ENCODE measurements around the gene PKN1.
A peak's percentile ranks its signal among the peaks of the same experiment; 100 is the strongest.

Gene PKN1

DNA sequence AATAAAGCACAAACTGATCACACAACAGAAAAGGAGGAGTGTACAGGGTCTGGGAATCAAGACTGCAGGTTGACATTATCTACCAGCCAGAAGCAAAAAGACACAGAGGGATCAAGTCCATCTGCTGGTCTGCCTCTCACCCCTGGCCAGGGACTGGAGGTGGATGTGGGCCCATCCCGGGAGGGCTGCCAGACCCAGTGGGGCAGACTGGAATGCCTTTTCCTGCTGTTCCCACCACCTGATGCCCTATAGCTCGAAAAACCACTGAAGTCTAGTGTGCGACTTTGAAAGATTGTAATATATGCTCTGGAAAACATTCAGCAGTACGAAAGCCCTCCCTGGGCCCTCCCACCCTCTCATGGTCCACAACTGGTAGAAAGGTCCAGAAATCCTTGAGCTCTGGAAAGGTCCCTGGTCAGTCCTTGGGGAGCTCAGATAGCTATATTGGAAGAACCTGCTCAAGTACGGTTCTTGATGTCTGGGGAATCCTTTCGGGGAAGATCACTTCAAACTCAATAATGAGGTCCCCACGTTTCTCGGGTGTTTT is 82.5 kb downstream of the PKN1 start:
- no peak for DNase-seq (ENCODE audit: low spot score)

DNA sequence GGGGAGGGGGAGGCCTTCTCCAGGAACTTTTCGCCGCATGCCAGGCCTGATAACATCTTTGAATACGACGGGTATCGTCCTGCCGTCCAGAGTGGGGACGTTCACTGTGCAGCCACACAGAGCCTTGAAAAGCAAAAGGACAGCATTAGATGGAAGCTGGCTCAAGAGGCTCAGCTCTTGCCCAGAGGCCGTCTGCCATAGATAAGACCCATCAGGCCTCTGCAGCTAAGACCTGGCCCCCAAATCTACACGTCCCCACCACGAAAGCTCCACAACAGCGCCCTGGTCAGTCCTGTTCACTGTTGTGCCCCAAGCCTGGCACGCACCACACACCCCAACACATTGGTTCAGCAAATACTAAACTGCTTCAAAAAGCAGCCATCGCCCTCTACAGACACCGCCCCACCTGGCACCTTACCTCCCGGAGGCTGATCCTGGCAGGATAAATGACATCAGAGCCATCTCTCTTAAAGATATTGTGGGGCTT is 83.0 kb downstream of the PKN1 start:
- no peak for DNase-seq (ENCODE audit: low spot score)

DNA sequence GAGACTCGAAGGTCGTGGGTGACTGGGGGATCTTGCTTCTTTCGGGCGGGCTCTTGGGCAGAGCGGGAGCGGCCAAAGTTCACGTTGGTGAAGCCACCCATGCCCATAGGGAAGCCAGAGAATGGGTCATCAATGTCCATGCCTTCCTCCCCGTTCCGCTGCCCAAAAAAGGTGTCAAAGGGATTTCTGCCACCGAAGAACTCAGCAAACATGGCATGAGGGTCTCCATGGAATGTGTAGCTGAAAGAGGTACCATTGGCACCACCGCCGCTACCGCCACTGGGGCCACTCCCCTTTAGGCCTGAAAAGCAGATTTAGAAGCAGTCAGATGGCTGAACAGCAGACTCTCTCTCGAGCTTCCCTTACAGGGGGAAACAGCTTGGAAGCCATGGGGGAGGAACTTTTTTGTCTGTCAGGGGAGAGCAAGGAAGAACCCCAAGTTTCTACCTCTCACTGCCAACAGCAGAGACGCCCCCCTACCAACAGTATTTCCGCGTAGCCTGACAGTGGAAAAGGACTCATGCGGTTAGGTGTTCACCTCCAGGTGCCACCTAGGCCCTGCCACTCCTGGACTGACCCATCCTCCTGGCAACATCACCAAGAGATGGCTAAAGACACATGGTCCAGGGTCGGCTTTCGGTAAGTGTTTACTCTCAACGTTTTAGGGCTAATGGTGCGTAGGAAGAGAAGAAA is 83.8 kb downstream of the PKN1 start:
- DNase-seq (ENCODE audit: low spot score): no peak

DNA sequence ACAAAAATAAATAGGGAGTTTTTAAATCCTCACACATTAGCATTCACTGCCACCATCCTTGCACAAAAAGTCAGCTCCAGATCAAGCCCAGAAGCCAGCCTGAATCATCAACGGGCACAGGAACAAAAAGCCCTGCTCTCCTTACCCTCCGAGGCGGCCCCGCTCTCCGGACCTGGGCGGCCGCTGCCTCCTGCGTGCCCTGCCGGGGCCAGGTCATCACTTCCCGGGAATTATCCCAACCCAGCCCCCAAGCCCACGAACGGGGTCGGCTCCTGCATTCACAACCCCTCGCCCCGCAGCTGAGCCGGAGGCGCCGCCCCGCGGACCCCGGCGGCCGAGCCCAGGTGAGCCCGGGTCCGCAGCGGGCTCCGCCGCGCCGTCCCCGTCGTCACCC is 84.3 kb downstream of the PKN1 start:
- DNase-seq (ENCODE audit: low spot score): no peak

DNA sequence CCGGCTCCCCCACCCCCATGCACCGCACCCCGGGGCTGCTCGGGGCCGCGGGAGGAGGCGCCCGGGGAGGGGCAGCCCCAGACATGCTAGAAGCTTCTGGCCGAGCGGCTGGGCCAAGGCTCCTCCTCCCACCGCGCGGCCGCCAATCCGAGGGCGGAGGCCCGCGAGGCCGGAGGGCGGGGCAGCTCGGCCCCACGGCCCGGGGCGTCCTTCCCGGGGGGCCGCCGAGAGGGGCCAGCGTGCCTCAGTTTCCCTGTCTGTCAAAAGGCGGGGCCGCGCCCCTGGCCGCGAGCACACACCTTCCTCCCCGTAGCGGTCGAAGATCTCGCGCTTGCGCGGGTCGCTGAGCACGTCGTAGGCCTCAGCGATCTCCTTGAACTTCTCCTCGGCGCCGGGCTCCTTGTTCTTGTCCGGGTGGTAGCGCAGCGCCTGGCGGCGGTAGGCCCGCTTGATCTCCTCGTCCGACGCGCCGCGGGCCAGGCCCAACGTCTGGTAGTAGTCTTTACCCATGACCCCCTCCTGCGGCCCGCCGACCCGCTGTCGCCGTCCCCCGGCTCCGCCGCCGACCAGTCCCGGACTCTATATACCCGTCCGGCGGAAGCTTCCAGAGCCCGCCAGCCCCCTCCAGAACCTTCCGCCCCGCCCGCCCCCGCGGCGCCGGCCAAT is 84.9 kb downstream of the PKN1 start, which contains the start of gene DNAJB1:
TSS of gene DNAJB1 (minus strand) at position 558 of the 666 bp plus-strand sequence. CDS start at position 510, 48 bp downstream.
- DNase-seq (ENCODE audit: low spot score): peak; percentile 93

DNA sequence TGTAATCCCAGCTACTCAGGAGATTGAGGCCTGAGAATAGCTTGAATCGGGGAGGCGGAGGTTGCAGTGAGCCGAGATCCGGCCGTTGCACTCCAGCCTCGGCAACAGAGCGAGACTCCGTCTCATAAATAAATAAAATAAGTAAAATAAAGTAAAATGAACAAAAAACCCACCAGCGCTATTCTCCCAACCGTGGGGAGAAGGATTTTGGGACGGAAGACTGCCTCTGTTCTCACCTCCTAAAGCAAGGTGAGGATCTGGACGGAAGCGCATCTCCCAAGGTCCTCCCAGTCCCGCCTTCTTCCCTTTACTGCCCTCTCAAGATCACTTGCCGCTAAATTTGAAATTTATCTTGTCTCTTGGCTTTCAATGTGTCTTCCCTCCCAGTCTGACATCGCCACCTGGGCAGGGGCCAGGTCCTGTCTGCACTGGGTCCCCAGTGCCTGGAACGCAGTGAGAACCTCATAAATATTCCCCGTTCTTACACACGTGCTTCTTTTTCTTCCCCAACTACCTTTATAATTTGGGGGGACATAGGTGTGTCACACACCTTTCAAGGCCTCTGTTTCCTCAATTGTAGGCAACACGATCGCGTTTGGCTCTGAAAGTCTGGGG is 86.2 kb downstream of the PKN1 start:
- no peak for DNase-seq (ENCODE audit: low spot score)

DNA sequence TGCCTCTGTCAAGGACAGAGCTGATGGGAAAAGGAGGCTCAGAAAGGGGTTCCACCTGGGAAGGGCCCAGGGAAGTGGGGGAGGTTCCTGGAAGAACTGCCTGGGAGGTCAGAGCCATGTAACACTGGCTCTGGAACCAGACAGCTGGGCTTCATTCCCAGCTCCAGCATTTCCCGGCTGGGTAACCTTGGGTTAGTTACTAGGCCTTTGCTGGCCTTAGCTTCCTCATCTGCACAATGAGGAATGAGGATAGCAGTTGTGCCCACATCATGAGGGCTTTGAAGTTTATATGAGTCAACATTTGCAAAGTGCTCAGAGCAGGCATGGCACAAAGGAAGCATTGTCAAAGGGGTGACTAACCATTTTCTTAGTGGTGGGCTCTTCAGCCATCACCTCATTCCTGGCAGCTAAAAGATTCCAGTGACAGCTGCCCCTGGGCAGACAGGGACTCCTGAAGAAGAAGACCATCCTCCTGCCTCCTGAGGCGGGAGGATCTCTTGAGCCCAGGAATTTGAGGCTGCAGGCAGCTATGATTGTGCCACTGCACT is 86.8 kb downstream of the PKN1 start:
- peak; percentile 63 for DNase-seq (ENCODE audit: low spot score)

DNA sequence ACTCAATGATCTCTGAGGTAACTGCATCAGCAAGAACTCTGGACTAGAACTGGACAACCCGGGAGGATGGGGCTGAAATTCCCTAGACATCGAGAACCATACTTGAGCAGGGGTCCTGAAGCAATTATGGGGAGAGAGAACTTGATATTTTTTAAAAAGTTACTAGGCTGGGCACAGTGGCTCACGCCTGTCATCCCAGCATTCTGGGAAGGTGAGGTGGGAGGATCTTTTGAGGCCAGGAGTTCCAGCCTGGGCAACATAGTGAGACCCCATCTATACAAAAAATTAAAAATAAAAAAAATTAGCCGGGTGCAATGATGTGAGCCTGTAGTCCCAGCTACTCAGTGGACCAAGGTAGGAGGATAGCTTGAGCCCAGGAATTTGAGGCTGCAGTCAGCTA is 87.4 kb downstream of the PKN1 start:
- no peak for DNase-seq (ENCODE audit: low spot score)
